ENCODE results near the gene GMNC. TPM values are rescaled to one million over a fixed set of nuclear protein-coding genes. Genes with fewer than 3 reads are reported as not detected.

Gene GMNC
- total and polyA plus RNA-seq, 2 of the 13 experiments (the other 11 are each of a cell fraction or from before 2014, with no cell fraction given): not detected

GRCh38 chr3:190883973-190884832, 21.7 kb upstream of the GMNC start:
- Histone ChIP-seq H3K9ac (ENCODE audit: insufficient read depth, low read depth, low read length) (no peak overlapping the region), H3K27me3 (ENCODE audit: control insufficient read depth in 1 of 2, insufficient read depth in 2 of 2, low read length in 2 of 2) (no peaks in the 10 kb centered on the region), H3K9me3 (ENCODE audit: low read length) (no peaks in the 10 kb centered on the region), H3K36me3 (replicated peaks in 1 of 2; ENCODE audit: control insufficient read depth in 1 of 2, insufficient read depth in 2 of 2, low read length in 2 of 2) (no peaks in the 10 kb centered on the region), H3K4me2 (ENCODE audit: low read depth, low read length) (no peak overlapping the region), H3K4me1 (ENCODE audit: insufficient read depth, low read length) (no peaks in the 10 kb centered on the region), H3K27ac (ENCODE audit: extremely low read length, insufficient read depth, low read length) (no peak overlapping the region), H4K20me1 (ENCODE audit: insufficient read depth, low read length) (no peaks in the 10 kb centered on the region), H2AFZ (ENCODE audit: low read length) (no peak overlapping the region), H3K4me3 (replicated peaks in 1 of 3; ENCODE audit: insufficient read depth in 1 of 3, low read depth in 2 of 3, low read length in 3 of 3) (no peak overlapping the region), H3K79me2 (ENCODE audit: insufficient read depth, low read length) (no peaks in the 10 kb centered on the region)
- no TSS peak for BruUV-seq (replicated peaks)
- DNase-seq (ENCODE audit: low spot score): peak; percentile 53
- intact Hi-C loops (cut with micrococcal nuclease; ENCODE audit: unreplicated experiment): loop anchor here (1.0 to 10.0 kb wide), 2 partner anchors 167 to 341 kb away; no protein-coding TSS in a partner anchor
- TF ChIP-seq ZNF549 (CRISPR knock-in tag; IDR thresholded peaks at IDR 0.05) (no peak), STAG1 (CRISPR knock-in tag; IDR thresholded peaks at IDR 0.05) (peak; percentile 55), CTCF (CRISPR knock-in tag; IDR thresholded peaks at IDR 0.05) (peak; percentile 76), SMC3 (IDR thresholded peaks at IDR 0.05; ENCODE audit: low read length) (peak; percentile 57; the same call in 1 of the 2 replicates)
- 2% methylated on average over 7 of the region's 7 CpGs for WGBS (ENCODE audit: low lambda C conversion rate)
- CTCF ChIA-PET (ENCODE audit: low intra/inter-chr PET ratio, low total read pairs): interaction anchor here (2.4 kb wide), 1 partner anchor 166 kb away, joined by 14 read pairs; no protein-coding TSS in a partner anchor
- ATAC-seq: peak; percentile 68
- in situ Hi-C loops (cut with HindIII; ENCODE audit: extremely low pct_ligation_motif_present, low pct_unique_long_range_greater_than_20kb): loop anchor here (10.0 kb wide), 1 partner anchor 171 kb away; no protein-coding TSS in a partner anchor
- peak; percentile 68 for FAIRE-seq
- POLR2A ChIA-PET: no interaction called here

GRCh38 chr3:190883141-190883540, 20.6 kb upstream of the GMNC start:
- no peak overlapping the region for H2AFZ ChIP-seq (ENCODE audit: low read length)
- 16% methylated on average over 3 of the region's 3 CpGs for WGBS (ENCODE audit: low lambda C conversion rate)
- H3K4me3 ChIP-seq (replicated peaks in 1 of 3; ENCODE audit: insufficient read depth in 1 of 3, low read depth in 2 of 3, low read length in 3 of 3): no peak overlapping the region
- H3K4me2 ChIP-seq (ENCODE audit: low read depth, low read length): no peak overlapping the region
- no peaks in the 10 kb centered on the region for H3K4me1 ChIP-seq (ENCODE audit: insufficient read depth, low read length)
- no peak for FAIRE-seq
- in situ Hi-C loops (cut with HindIII; ENCODE audit: extremely low pct_ligation_motif_present, low pct_unique_long_range_greater_than_20kb): loop anchor here (10.0 kb wide), 1 partner anchor 172 kb away; no protein-coding TSS in a partner anchor
- ATAC-seq: no peak
- H3K9ac ChIP-seq (ENCODE audit: insufficient read depth, low read depth, low read length): no peak overlapping the region
- POLR2A ChIA-PET: no interaction called here
- H3K9me3 ChIP-seq (ENCODE audit: low read length): no peaks in the 10 kb centered on the region
- no TSS peak for BruUV-seq (replicated peaks)
- no peaks in the 10 kb centered on the region for H3K27me3 ChIP-seq (ENCODE audit: control insufficient read depth in 1 of 2, insufficient read depth in 2 of 2, low read length in 2 of 2)
- no peaks in the 10 kb centered on the region for H4K20me1 ChIP-seq (ENCODE audit: insufficient read depth, low read length)
- H3K27ac ChIP-seq (ENCODE audit: extremely low read length, insufficient read depth, low read length): no peak overlapping the region
- no peaks in the 10 kb centered on the region for H3K79me2 ChIP-seq (ENCODE audit: insufficient read depth, low read length)
- intact Hi-C loops (cut with micrococcal nuclease; ENCODE audit: unreplicated experiment): loop anchor here (10.0 kb wide), 1 partner anchor 342 kb away; no protein-coding TSS in a partner anchor
- CTCF ChIA-PET (ENCODE audit: low intra/inter-chr PET ratio, low total read pairs): interaction anchor here (2.4 kb wide), 1 partner anchor 168 kb away, joined by 14 read pairs; no protein-coding TSS in a partner anchor
- no peaks in the 10 kb centered on the region for H3K36me3 ChIP-seq (replicated peaks in 1 of 2; ENCODE audit: control insufficient read depth in 1 of 2, insufficient read depth in 2 of 2, low read length in 2 of 2)
- DNase-seq (ENCODE audit: low spot score): no peak
- TF ChIP-seq MAFK (conservative IDR thresholded peaks at IDR 0.05 in 1 of 2, IDR thresholded peaks at IDR 0.05 in 1 of 2; ENCODE audit: low read length in 2 of 2): peak; percentile 49 to 88
- TF ChIP-seq ZNF253 (CRISPR knock-in tag; IDR thresholded peaks at IDR 0.05; ENCODE audit: borderline replicate concordance): no peak
- no peak for TF ChIP-seq ZNF563 (CRISPR knock-in tag; IDR thresholded peaks at IDR 0.05)
- no peak for TF ChIP-seq HMGXB4 (CRISPR knock-in tag; IDR thresholded peaks at IDR 0.05; ENCODE audit: borderline replicate concordance in 1 of 2, low read depth in 1 of 2)

Measured in HepG2 (cell line).